ENCODE results near the gene ABLIM1. TPM values are rescaled to one million over a fixed set of nuclear protein-coding genes. Genes with fewer than 3 reads are reported as not detected.

The ABLIM1 gene
- total and polyA plus RNA-seq, 2 of the 13 experiments (the other 11 are each of a cell fraction or from before 2014, with no cell fraction given), result 59.4 to 92.7 TPM

GRCh38 chr10:114616516-114616915 is 41.6 kb downstream of the ABLIM1 start (continued):
- TF ChIP-seq SAFB2 (CRISPR knock-in tag; IDR thresholded peaks at IDR 0.05; ENCODE audit: borderline replicate concordance, low read depth), result no peak
- no peak for TF ChIP-seq CCDC6 (CRISPR knock-in tag; IDR thresholded peaks at IDR 0.05)

- Histone ChIP-seq H2AFZ (ENCODE audit: low read length) (no peak overlapping the region), H3K27me3 (ENCODE audit: control insufficient read depth in 1 of 2, insufficient read depth in 2 of 2, low read length in 2 of 2) (no peaks in the 10 kb centered on the region), H3K27ac (ENCODE audit: extremely low read length, insufficient read depth, low read length) (no peak overlapping the region), H3K9me3 (ENCODE audit: low read length) (no peaks in the 10 kb centered on the region), H3K4me3 (replicated peaks in 1 of 3; ENCODE audit: insufficient read depth in 1 of 3, low read depth in 2 of 3, low read length in 3 of 3) (no peak overlapping the region), H3K36me3 (replicated peaks in 1 of 2; ENCODE audit: control insufficient read depth in 1 of 2, insufficient read depth in 2 of 2, low read length in 2 of 2) (no peaks in the 10 kb centered on the region), H3K4me1 (ENCODE audit: insufficient read depth, low read length) (peaks cover 33% of the 10 kb centered on the region), H3K4me2 (ENCODE audit: low read depth, low read length) (no peak overlapping the region), H4K20me1 (ENCODE audit: insufficient read depth, low read length) (no peaks in the 10 kb centered on the region), H3K9ac (ENCODE audit: insufficient read depth, low read depth, low read length) (no peak overlapping the region), H3K79me2 (ENCODE audit: insufficient read depth, low read length) (no peaks in the 10 kb centered on the region)
- intact Hi-C loops (cut with micrococcal nuclease; ENCODE audit: unreplicated experiment), result no loop called here
- POLR2A ChIA-PET, result interaction anchor here (1.6 kb wide), 1 partner anchor 16 kb away, joined by 4 read pairs; no protein-coding TSS in a partner anchor
- in situ Hi-C loops (cut with HindIII; ENCODE audit: extremely low pct_ligation_motif_present, low pct_unique_long_range_greater_than_20kb), result no loop called here
- no peak for DNase-seq (ENCODE audit: low spot score)
- BruUV-seq (replicated peaks), result no TSS peak
- 88% methylated on average over 1 of the region's 1 CpG for WGBS (ENCODE audit: low lambda C conversion rate)
- no peak for FAIRE-seq
- CTCF ChIA-PET (ENCODE audit: low intra/inter-chr PET ratio, low total read pairs), result no interaction called here
- ATAC-seq, result no peak
- TF ChIP-seq ZNF382 (CRISPR knock-in tag; IDR thresholded peaks at IDR 0.05; ENCODE audit: borderline replicate concordance) (no peak), MYC (CRISPR knock-in tag; IDR thresholded peaks at IDR 0.05; ENCODE audit: borderline replicate concordance) (no peak), SRF (IDR thresholded peaks at IDR 0.05; ENCODE audit: low read depth, low read length) (no peak), ZNF3 (CRISPR knock-in tag; IDR thresholded peaks at IDR 0.05) (no peak), ZBTB40 (IDR thresholded peaks at IDR 0.05) (no peak), ZBTB40 (CRISPR knock-in tag; IDR thresholded peaks at IDR 0.05) (no peak), ZNF746 (CRISPR knock-in tag; IDR thresholded peaks at IDR 0.05) (no peak), ATAD3A (CRISPR knock-in tag; IDR thresholded peaks at IDR 0.05) (no peak), BHLHE40 (IDR thresholded peaks at IDR 0.05; ENCODE audit: low read length) (no peak), ZNF598 (CRISPR knock-in tag; IDR thresholded peaks at IDR 0.05; ENCODE audit: borderline replicate concordance) (no peak), TBX3 (IDR thresholded peaks at IDR 0.05; ENCODE audit: borderline replicate concordance) (no peak), ZXDC (CRISPR knock-in tag; IDR thresholded peaks at IDR 0.05) (no peak)
These were observed 42.0 kb downstream of the ABLIM1 start for GRCh38 chr10:114616103-114616502.

Data from HepG2 (cell line).